Stimulated activated CD8-positive, alpha-beta memory T cell treated with anti-CD3 and anti-CD28 coated beads, Interleukin-15, amount 100 ng/mL, for 1 hour (primary cell): ENCODE results near the gene MEIOSIN.

Source experiments
- DNase-seq: peaks from one replicate; pipeline ENCODE4 v3.0.0-alpha.2; 2020; ENCODE audit warnings: low read depth

The MEIOSIN gene

DNA sequence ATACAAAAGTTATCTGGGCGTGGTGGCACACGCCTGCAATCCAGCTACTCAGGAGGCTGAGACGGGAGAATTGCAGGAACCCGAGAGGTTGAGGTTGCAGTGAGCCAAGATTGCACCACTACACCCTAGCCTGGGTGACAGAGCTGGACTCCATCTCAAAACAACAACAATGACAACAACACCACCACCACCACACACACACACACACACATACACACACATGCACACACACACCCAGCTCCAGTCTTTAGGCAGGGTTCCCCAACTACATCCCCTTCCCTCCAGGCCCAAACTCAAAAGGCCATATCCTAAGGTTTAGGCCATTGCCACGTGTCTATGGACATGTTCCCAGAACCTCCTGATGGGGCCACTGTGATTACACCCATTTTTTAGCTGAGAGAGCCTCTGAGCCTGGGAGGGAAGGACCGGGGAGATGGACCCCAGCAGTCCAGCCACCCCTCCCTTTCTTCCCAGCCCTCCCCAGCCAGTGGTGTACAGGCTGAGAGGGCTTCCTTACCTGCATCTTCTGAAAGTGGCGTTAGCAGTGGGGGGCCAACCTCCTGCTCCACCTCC is 68.5 kb downstream of the MEIOSIN start:
- DNase-seq: no peak

DNA sequence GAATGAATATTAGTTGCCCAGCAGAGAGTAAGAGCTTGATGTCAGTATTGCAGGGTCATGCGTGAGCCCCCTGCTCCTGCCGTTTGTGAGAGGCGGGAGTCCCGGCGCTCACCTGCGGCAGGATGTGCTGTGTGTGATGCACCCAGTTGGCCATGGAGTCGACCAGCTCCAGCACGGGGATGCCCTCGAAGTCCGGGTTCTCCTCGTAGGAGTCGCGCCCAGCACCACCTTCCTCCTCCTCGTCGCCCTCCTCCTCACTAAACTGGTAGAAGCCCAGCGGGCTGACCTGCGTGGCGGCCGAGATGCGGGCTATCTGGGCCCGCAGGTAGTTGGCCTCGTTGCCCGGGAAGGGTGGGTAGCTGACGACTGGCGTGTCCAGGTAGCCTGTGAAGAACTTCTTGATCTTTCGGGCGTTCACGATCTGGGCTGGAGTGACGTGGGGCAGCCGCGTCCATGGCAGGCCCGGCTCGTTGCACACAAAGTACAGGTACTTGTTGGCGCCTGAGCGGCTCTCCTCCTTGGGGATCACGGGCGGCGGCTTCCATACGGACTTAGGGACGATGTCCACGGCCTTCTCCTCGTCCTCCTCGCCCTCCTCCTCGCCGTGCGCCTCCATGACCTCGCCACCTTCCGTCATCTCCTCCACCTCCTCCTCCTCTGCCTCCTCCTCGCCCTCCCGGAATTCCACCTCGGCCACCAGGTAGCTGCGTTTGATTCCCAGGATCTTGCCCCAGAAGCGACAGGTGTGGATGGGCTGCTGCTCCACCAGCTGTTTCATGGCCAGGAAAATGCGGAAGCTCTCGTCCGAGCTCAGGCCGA is 71.1 kb downstream of the MEIOSIN start:
- no peak for DNase-seq

DNA sequence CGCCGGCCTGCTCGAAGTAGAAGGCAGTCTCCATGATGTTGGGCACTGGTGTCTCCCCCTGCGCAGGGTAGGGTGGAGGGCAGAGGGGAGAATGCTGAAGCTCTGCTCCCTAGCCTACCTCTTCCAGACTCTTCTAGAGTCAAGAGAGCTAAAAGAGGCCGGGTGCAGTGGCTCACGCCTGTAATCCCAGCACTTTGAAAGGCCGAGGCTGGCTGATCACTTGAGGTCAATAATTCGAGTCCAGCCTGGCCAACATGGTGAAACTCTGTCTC is 71.7 kb downstream of the MEIOSIN start:
- DNase-seq: no peak

DNA sequence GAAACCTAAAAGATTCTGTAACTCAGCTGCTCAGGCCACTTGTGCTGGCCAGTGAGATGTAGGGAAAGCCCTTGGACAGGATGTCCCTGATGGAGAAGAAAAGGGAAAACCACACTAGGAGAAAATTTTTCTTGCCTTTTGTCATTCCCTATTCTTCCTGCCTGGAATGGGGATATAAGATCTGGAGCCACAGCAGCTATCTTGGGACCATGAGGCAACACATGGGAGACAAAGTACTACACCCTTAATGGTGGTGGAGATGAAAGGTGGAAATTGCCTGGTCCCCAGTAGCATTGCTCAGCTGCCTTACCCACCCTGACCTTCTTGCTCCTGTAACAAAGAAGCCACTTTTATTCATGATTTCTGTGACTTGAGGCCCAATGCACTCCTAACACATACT is 72.5 kb downstream of the MEIOSIN start:
- no peak for DNase-seq

DNA sequence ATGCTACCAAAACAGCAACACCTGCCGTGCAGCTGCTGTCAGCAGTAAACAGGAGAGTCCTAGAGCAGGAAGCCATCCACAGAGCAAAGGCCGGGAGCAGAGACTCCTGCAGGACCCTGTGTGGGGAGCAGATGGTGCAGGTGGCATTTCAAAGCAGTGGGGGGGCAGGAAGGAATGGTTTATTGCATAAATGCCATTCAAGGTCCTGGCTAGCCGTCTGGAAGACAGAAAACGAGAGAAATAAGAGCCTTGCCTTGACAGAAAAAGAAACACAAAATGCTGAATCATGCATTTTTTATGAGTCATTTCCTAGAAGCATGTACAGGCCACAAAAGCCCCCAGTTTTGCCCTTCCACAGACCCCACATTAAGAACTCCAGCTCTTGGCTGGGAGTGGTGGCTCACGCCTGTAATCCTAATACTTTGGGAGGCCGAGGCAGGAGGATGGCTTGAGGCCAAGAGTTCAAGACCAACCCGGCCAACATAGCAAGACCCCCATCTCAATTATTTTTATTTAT is 76.5 kb downstream of the MEIOSIN start:
- DNase-seq: no peak

DNA sequence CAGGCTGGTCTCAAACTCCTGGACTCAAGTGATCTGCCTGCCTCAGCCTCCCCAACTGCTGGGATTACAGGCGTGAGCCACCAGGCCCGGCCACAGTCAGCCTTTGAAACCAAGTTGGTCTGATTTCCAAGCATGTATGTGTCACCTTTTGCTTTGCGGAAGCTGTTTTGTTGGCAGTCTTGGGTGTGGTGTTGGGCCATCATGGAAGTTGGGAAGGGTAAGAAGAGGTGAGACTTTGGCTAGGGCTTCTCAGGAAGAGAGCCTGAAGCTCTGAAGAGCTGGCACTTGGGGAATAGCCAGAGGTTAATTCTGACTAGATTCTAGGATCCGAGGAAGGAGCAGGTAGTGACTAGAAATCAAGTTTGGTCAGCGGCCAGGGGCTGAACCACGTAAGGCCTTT is 79.1 kb downstream of the MEIOSIN start:
- no peak for DNase-seq
